Stimulated activated CD8-positive, alpha-beta memory T cell treated with anti-CD3 and anti-CD28 coated beads, Interleukin-12 subunit alpha, Interleukin-12 subunit beta, amount 100 ng/mL, for 1 hour (primary cell): ENCODE data around the gene FBXO42.

Experiments used
- DNase-seq: peaks from one replicate; pipeline ENCODE4 v3.0.0-alpha.2; 2020; ENCODE audit warnings: low read depth

Gene FBXO42

DNA sequence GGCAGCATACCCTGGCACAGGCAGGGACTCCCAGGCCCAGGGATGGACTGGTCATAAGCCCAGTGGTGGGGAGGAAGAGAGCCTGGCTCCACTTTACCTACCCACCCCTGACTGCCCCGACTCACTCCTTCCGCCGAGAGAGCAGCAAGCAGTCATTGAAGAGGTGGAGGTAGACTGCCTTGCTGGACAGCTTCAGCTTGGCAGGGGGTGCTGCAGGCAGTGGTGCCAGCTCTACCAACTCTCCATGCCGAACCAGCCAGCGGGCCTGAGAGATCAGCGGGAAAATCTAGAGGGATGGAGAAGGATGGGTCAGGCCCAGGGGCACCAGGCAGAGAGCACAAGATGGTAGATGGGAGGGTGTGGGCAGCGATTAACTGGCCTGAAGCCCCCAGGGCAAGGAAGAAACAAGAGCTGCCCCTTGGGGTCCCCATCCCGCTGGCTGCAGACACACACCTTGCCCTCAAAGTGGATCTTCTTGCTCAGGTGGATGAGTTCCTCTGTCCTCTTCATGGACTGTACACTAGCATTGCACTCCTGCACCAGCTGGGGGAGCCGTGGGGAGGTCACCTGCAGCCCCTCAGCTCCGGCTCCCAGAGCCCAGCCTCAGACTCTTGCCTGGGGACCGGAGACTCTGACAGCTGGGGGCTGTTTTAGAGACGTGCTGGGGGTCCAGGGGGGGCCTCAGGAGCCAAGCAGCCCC lies 147.5 kb downstream of the FBXO42 start:
- DNase-seq: no peak

DNA sequence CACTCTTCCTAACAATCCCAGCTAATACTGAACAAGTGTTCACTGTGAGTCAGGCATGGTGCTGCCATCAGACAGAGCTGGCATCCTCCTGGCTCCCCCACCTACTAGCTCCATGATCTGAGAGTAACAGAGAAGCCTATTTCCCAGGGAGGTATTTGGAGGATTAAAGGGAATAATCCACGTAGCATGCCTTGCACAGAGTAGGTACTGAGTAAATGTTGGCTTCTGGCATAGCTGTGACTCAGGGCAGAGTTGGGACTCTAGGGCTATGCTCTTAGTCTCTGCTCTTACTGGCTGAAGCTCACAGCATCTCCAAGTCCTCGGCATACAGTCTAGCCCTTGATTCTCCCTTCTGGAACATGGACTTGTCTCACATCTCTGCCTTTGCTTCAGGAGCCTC lies 148.1 kb downstream of the FBXO42 start:
- no peak for DNase-seq

DNA sequence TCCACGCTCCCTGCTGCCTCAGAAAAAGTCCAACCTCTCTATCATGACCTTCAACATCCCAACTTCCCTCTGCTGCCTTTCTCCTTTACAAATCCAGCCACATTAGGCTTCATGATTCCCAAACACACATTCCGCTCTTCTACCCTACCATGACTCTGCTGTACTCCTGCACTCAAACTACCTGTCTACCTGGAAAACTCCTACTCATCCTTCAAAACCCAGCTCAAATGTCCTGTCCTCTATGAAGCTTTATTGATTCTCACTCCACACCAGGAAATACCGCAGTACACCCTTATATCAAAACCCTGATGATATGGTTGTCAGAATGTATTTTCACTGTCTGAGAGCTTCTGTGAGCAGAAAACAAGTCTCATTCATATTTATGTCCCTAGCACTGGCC lies 148.7 kb downstream of the FBXO42 start:
- DNase-seq: no peak

DNA sequence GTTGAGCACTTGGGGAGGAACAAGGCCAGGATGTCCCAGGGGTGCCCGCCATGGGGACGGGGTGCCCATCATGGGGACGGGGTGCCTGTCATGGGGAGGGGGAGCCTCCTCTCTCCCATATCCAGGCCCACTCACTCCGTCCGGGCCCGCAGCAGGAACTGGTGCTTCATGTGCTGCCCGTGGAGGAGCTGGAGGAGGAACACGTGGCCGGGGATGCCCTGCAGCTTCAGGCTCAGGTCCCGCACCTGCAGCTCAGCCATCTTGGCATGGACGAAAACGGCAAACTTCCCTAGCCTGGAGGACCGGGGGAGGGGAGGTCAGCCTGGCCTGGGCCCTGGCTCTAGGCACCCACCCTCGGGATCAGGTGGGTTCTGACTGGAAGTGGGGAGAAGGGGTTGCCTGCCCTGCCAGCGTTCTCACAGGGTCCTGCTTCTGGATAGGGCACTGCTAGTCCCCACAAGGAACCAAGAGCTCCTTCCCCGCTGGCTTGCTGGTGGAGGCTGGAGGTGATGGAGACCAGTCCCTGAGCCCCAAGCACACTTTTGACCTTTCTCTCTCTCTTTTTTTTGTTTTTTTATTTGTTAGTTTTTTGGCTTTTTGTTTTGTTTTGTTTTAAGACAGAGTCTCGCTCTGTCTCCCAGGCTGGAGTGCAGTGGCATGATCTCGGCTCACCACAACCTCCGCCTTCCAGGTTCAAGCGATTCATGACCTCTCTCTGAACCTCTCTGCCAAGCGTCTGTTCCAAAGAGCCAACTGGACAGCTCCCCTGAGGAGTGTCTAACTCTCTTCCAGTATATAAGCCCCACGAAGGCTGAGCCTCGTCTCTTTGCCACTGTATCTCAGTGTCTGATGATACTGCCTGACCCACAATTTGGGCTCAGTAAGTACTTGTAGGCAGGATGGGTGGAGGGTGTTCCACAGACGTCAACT lies 149.7 kb downstream of the FBXO42 start:
- no peak for DNase-seq

DNA sequence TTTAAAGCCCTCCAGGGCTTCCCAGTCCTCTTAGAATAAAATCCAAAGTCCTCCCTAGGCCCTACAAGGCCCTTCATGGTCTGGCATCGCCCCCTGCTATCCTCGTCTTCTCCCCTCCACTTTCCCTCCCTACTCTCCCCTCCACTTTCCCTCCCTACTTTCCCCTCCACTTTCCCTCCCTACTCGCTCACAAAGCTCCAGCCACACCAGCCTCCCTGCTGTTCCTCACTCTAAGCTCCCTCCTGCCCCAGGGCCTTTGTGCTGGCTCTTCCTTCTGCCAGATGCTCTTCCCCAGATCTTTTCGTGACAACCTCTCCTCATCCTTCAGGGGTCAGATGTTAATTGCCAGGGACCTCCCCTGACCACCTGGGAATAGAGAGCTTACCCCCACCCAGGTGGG lies 152.6 kb downstream of the FBXO42 start:
- DNase-seq: no peak

DNA sequence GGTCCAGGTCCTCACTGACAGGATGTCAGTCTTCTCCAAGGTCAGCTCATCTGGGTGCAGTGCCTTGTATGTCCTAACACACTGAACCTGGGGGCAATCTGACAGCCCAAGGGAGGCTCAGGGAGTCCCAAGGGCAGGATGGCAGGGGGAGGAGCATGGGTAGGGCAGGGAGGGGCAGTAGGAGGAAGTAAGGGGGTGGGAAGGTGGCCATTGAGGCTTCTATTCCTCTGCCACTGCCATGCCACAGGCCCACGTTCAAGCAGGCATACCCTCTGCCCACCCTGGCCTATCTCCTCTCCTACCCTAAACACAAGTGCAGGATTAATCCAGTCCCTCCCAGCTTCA lies 153.2 kb downstream of the FBXO42 start:
- no peak for DNase-seq

DNA sequence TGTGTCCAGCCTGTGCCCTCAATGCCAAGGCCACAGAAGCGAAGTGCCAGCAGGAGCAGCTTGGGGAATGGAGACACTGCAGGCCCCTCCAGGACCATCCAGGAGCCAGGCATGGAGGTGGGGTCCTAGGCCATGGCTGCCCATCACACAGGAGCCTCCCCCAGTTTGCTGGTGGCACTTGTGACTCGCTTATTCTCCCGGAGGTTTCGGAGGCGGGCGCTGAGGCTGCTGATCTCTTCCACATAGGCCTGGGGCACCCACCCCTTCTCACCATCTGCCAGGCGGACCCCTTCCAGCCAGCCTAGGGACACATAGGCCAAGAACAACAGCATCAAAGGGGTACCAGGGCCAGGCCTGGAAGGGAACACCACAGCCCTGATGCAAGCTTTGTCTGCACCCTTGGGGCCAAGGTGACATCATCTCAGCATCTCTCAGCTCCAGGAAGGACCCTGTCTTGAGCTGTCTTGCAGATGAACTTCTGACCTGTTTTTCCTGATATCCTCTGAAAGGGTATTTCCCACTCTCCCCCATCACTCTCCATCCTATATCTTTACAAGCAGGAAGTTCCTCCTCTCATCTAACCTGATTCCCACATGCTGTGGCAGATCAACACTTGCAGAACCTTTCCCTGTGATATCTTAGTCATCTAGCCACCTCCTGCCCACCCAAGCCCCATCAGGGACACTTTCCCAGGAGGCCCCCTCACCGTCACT lies 153.7 kb downstream of the FBXO42 start:
- DNase-seq: no peak

DNA sequence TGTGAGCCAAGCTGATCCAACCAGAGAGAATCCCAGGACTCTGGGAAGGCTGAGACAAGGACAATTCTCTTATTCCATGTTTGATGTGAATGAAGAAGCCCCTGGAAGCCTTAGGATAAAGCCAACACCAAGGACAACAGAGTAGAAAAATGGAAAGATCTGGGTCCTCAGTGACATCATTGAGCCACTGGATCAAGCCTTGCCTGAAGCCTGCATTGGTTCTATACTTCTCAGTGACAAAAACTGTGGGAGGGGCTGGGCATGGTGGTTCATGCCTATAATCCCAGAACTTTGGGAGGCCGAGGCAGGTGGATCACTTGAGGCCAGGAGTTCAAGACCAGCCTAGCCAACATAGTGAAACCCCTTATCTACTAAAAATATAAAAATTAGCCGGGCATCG lies 155.4 kb downstream of the FBXO42 start:
- DNase-seq: no peak
